NCI-H345 (cell line): ENCODE results near the gene PKNOX2.
"Not testable (repeated sequence)": the region's sequence is repeated elsewhere in the genome, so short reads cannot be mapped to it uniquely, and the experiment has no call there.

Experiments
- DNase-seq: peaks from one replicate; lab custom pipeline; 2025; lab: John Stamatoyannopoulos, UW

The PKNOX2 gene

DNA sequence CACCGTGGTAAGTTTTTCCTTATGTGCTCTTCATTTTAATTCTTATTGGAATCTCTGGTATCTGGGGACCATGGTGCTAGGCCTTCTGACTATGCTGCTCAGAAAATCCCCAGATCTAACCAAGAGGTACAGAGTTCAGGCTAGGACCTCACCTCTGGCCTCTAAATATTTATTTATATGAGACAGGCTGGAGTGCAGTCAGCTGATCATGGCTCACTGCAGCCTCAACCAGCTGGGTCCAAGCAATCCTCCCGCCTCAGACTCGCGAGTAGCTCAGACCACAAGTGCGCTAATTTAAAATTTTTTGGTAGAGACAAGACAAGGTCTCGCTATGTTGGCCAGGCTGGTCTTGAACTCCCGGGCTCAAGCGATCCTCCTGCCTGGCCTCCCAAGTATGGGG is 38.4 kb downstream of the PKNOX2 start:
- no peak for DNase-seq

DNA sequence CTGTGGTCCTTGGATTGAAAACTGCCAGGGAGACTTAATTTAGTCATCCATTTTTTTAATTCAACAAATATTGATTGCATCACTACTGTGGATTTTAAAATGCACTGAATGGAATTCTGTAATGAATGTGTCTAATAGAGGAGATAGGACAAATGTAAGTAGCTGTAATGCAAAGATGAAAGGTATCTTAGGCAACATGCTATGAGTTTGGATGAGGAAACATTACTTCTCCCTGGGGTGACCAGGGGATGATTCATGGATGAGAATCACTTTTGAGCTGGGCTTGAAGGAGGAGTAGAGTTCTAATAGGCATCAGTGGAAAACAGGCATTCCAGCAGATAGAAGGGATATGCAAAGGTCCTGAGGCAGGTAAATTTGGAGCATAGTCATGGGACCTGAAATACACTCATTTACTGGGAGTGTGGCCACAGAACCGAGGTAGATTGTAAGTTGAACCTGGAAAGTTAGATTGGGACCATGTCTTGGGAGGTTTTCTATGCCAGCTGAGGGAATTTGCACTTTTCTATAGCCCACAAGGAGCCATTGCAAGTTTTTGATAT is 43.4 kb downstream of the PKNOX2 start:
- no peak for DNase-seq

DNA sequence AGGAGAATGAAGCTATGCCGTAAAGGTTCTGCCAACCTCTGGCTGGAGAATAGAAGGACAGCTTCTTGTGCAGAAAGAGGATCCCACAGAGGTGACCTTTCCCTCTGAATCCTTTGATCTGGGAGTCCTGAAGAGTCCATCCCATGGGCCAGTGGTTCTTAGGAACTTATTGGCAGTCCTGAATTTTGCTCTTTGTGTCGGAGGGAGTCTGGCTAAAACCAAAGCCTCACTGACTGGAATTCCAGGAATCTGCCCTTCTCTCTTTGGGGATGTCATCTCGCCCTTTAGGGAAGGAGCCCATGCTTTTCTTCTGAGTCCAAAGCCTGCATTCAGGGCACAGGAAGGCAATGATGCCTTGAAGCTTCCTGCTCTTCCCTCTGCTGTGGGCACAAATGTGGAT is 45.5 kb downstream of the PKNOX2 start:
- DNase-seq, result no peak

DNA sequence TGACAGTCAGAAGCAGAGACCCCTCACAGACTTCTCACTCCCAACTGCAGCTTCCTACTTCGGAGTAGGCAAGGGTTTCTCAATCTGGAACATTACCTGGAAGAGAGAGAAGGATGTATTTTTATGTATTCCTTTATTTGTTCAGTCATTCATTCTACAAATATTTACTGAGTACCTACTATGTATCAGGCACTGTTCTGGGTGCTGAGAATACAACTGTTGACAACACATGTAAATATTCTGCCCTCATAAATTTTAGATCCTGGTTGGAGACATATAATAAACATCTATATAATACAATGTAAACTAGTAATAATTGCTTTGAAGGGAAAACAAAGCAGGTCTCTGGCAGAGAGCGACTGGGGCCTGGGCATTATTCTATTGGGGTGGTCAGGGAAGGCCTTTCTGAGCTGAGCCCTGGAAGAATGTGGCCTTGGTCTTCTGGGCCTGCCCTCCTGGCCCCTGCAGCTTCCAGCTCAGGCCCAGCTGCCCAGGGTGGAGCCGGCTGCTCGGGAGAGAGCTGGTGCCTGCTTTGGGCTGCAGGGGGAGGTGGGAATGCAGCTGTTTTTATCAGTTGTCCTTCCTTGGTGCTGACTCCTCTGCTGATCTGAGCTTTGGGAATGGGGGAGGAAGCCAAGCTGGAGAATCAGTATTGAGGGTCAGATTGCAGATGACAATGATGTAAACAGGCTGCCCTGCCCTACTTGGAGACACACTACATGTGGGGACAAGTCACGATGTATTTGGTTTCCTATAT is 46.8 kb downstream of the PKNOX2 start:
- no peak for DNase-seq

DNA sequence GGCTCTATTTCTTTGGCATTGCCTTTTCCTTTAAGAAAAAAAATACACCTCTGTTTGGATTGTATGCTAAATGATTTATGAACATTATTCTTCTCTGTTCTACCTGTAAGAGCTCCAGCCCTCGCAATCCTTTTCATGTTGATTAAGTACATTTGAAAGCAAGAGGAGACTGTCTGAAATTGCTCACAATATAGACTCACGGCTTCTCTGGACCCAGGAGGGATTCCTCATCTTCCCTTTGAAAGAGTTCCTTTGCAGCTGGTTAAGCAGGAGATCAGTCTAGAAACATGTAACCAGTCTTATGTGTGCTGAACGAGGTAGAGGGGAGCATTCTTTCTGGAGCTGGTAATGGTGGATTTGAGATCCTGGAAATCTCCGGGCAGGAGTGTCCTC is 47.4 kb downstream of the PKNOX2 start:
- DNase-seq, result no peak

DNA sequence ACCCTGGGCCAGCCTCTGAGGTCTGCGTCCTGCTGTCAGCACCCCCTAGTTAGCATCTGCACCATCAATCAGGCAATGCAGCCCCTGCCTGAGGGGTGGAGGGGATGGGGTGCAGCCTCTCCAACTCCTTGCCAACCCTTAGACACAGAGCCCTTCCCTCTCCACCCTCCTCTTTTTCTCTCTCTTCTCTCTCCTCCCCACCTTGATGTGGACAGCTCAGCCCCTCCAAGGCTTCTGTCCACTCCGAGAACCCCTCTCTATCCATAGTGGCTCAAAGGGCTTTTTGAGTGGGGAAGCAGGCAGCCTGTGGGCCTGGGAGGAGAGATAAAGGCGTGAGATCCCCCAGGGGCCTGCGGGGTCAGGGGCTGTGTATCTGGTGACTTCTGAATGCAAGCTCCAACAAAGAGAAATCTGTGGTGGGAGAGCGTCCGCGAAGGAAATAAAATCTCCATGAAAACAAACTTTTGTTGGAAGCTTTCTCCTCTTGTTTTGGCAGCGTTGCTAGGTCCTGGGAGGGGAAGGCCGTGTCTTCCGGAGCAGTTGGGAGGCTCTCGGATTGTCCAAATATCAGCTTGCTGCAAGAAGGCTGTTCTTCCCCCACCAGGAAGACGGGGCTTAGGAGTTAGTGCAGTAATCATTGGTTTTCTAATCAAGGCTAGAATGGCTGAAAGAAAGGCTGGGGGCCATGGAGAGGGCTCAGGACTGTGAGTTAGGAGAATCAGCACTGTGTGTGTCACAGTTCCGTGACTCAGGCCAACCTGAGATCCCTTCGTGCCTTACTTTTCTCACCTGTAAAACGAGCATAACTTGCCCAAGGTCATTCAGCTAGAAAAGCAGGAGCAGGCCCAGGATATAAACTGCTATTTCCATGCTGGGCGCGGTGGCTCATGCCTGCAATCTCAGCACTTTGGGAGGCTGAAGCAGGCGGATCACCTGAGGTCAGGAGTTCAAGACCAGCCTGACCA is 50.3 kb downstream of the PKNOX2 start:
- DNase-seq, result no peak

DNA sequence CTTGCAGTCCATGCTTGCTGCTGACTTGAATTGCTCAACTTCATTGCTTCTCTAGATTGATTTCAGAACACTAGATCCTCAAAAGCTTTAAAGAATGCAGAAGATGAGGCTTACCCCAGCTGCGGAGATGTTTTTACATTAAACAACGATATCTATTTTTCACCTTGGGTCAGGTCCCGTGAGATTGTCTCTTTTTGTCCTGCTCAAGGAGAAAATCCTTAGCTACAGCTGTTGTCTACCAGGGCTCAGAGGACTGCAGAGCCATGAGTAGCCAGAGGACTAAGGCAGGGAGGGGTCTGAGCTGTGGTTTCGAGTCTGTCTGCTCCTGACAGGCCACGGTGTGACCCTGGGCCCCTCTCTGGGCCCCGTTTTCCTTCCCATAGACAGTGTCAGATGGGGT is 51.4 kb downstream of the PKNOX2 start:
- DNase-seq, result no peak

DNA sequence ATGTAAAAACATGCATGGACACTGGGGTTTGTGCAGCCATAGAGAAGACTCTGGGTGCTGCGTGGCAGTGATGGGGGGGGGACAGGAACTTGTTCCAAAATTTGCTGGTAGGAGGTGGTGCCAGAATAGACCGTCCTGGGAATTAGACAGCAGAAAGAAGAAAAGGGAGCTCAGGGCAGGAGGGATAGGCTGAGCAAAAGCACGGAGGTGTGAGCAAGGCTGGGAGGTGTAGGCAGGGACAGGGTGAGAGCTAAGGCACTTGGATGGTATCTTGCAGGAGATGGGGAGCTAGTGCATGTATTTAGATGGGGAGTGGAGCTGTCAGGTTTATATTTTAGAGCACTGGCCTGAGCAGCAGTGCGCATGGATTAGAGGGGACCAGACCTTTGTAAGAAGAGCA is 53.8 kb downstream of the PKNOX2 start:
- DNase-seq, result no peak

DNA sequence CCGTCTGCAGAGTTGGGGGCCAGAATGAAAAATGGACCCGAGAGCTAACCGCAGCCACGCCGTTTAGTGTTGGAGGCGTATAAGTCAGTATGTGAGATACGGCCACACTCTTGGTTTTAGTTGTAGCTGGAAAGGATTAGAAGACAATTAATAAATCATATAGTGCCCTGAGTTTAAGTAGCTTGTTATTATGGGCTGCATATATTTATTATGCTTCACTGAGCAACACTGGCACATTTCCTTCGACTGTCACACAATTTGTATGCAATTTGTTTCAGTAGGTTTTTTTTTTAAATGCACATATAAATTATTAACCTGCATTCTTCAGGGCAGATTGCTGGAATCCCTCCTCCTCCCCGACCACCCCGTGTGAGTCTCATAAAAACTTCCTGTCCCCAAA is 56.9 kb downstream of the PKNOX2 start:
- DNase-seq, result no peak

DNA sequence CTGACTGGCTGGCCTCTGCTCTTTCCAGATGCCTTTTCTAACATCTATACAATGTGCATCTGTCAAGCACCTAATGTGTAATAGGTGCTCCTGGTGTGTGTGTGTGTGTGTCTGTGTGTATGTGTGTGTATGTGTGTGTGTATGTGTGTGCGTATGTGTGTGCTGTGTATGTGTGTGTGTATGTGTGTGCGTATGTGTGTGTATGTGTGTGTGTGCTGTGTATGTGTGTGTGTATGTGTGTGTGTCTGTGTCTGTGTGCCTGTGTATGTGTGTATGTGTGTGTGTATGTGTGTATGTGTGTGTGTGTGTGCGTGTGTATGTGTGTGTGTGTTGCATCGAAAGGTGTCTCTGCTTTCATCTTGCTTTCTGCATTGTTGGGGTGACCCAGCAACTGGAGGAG is 57.9 kb downstream of the PKNOX2 start:
- no peak for DNase-seq

DNA sequence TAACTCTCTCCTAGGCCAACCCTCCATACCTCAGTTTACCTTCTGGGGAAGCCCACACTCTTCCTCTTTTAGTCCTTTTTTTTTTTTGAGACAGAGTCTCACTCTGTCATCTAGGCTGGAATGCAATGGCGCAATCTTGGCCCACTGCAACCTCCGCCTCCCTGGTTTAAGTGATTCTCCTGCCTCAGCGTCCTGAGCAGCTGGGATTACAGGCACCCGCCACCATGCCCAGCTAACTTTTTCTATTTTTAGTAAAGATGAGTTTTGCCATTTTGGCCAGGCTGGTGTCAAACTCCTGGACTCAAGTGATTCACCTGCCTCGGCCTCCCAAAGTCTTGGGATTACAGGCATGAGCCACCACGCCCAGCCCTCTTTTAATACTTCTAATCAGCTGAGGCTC is 58.6 kb downstream of the PKNOX2 start:
- DNase-seq, result not testable (repeated sequence)

DNA sequence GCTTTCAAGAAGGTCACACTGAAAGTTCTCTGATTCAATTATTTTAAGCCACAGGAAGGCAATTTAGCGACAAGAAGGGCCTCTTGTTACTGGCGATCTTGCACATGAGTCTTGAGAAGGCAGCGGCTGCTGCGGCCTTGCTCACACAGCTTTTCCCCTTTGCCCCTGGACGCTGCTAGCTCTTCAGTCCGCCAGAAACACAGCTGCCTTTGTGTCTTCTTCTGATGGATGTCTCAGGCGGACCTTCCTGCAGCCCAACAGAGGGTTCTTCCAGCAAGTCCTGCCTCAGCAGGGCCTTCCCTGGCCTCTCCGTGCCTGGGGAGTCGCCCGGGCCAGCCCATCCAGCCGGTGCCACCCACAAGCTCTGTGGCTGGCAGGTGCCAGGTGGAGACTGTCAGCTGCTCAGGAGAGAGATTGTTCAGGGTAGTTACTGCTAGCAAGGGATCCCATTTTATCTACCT is 59.4 kb downstream of the PKNOX2 start:
- no peak for DNase-seq

DNA sequence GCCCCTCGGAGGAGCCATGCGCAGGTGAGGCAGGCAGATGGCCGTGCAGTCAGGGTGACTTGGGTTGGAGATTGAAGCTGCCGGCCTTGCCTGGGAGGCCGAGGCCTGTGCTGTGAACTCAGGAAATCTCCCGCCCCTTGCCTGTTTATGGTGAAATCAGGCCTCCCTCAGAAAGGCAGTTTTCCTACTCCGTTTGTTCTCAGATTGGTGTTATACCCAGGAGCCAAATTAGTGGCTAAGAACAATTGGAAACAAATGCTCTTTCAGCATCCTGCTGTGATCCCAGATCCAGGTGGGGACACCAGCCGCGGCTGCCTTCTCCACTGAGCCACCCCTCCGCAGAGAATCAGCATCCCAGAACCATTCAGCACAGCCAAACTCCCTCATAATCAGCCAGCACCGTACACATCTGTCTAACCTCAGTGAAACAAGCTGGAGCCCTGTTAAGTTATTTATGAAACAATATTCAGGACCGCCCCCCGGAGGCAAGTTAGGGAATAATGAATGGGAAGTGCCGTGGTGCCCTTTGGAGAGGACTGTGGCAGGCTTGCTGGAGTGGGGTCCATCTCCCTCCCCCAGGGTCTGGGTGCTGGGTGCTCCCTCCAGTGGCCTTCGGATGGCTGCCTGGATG is 60.0 kb downstream of the PKNOX2 start:
- no peak for DNase-seq

DNA sequence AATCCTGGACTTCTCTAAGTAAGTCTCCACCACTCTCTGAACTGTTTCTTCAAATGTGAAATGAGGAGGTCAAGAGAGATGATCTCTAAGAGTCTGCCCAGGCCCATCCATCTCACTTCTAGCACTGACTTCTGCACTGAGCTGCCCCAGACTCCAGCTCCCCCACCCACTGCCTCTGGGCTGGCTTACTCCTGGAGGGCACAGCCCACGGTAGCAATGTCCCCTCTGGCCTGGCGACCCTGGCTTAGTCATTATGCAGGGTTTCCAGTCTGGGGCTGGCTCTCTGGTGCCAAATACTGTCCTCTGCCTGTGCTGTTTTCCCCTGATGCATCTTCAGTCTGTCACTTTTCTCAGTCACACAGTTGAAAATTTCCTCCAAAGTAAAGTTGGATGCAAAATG is 60.9 kb downstream of the PKNOX2 start:
- no peak for DNase-seq

DNA sequence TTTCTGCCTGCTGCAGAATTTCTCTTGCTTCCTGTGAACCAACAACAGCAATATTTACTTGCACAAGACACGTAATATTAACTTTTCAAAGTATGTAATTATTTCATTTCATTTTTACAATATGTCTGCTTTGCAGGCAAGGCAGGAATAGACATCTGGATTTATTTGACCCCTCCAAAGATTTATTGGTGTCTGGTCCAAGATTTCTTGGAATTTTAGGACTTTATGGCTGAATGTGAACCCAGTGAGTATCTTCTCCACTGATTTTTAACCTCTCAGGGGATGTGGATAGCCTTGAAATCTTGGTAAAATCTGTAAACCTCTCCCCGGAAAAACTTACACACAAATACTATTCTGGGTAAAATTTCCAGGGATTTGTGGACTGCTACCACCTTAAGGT is 61.5 kb downstream of the PKNOX2 start:
- no peak for DNase-seq

DNA sequence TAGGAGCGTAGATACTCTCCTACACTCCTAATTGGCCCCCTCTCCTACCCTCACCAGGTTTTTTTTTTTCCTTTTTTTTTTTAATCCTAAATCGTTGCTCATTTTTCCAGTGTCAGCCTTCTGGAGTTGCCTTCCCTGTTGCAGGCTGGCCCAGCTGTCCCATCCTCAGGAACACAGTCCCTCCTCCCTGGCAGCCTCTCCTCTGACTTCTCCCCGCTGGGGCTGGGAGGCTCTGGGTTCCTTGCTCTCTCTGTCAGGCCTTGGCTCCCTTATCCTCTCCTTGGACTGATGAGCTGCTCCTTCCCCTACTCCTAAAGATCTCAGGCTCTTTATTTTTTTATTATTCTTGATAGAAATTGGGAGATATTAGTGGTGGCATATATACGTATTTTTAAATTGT is 62.2 kb downstream of the PKNOX2 start:
- DNase-seq, result no peak

DNA sequence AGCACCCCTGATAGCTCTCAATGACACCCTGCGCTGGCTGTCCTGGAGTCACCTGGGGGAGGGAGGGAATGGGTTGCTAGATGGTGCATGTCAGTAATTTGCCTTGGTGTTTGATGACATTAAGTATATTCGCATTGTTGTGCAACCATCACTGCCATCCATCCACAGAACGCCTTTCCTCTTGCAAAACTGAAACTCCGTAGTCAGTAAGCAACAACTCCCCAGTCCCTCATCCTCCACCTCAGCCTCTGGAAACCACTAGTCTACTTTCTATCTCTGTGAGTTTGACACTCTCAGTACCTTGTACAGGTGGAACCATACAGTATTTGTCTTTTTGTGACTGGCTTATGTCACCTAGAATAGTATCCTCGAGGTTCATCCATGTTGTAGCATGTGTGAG is 62.6 kb downstream of the PKNOX2 start:
- no peak for DNase-seq

DNA sequence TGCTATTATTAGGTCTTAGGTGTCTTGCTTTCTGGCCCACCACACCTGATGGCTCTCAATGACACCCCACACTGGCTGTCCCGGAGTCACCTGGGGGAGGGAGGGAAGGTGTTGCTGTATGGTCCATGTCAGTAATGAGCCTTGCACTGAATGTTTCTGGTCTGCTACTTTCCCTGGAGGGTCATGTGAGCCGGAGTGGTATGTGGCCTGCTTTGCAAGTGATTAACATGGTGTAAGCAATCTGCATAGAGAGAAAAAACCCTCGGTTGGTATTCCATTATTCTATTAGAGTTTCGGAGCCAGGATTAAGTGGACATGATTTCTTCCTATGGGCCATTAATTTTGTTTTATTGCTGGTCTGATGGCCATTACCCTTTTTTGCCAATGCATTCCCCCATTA is 63.9 kb downstream of the PKNOX2 start:
- DNase-seq, result no peak

DNA sequence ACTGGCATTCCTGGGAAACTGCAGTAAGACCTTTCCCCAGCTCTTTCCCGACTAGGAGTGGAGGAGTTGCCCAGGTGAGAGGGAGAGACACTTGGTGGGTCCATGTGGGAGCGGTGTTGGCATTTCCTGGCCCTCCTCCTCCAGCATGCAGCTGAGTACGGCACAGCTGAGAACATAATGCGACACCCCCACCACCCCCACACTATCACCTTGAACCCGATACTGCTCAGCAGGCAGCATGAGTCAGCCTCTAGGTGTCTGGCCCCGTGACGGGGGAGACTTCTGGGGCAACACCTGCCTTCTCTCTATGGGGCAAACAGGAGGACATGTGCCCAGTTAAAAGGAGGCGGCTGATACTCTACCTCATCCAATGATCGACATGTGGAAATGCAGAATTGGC is 64.4 kb downstream of the PKNOX2 start:
- no peak for DNase-seq

DNA sequence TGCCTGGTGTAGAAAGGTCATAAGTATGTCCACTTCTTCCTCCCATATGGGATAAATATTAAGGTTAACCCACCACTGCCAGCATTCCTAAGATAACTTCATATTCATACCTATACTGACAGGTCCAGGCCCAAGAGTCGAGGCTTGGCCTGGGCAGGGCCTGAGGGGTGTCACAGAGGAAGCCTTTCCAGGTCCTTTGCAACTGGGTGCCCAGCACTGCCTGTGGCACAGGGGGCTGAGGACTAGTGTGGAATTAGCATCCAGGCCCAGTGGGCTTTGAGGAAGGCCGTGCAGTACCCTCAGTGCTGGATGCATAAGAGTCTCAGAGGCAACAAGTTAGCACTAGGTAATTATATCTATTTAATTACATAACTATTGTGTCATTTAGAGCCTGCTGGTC is 65.4 kb downstream of the PKNOX2 start:
- DNase-seq, result no peak

DNA sequence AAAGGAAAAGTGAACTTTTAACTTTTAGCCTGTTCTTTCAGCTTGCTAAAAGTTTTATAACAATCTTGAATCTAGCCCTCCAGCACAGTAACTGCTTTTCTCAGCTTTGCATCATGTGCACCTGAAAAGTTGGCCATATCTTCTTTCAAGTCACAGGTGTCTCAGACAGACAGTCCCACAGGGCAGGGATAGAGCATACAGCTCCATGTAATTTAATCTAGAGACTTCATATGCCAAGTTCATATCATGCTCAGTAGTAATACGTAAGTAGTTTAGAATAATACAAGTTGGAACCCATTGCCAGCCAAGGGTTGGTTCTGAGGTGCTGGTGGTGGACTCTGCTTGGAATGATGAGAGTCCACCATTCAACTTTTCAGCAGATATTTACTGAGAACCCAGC is 68.6 kb downstream of the PKNOX2 start:
- no peak for DNase-seq

DNA sequence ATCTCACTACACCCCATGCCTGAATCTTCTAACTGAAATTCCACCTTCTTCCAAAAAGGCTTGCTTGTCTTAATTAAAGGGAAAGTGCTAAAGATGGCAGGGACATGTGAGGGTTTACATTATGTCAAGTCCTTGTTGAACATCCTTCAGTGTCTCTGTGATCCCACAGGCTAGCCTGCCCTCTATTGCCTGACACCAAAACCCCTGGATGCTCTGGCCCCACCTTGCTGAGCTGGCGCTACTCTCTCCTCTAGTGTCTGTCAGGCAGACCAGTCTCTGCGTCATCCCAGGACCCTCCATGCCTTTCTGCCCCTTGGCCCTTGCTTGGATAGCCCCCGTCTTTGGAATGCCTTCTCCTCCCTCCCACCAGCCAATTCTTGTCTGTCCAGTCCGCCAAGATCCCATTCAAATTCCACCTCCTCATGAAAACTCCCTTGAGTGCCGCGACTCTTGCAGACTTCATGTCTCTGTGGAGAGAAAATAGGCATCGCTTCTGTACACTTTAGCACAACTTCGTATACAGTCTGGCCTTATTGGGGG is 69.3 kb downstream of the PKNOX2 start:
- DNase-seq, result no peak
